IMR-90 (cell line): ENCODE data around the gene CYBRD1. TPM values are rescaled to one million over a fixed set of nuclear protein-coding genes. Genes with fewer than 3 reads are reported as not detected.

Experiments used
- ATAC-seq: fragments of 200-7000 bp; cut with Tn5 transposase; 2 replicates; pipeline ENCODE4 v1.9.1; 2020; ENCODE audit warnings: low read depth, mild to moderate bottlenecking, moderate library complexity
- BruUV-seq: library from RNA; stranded (reverse); fragments of 400-500 nt; replicated peaks from 2 replicates; lab custom pipeline; 2021; lab: Mats Ljungman, UMichigan
- CTCF ChIA-PET: fragments of 300-600 bp; formaldehyde crosslinking; extraction: SDS; loops from one replicate; lab custom pipeline; 2021; ENCODE audit warnings: antibody characterized with exemption; lab: Yijun Ruan, JAX
- POLR2A ChIA-PET: fragments of 300-600 bp; sonication (Branson Sonifier 250); formaldehyde crosslinking; loops from one replicate; lab custom pipeline; 2022; ENCODE audit warnings: antibody characterized with exemption; ENCODE audit not compliant: unreplicated experiment; lab: Charles Lee
- DNase-seq: peaks from one replicate; pipeline ENCODE4 v3.0.0; 2013
- H2AFZ ChIP-seq: replicated peaks from 2 replicates; pipeline ENCODE3; 2013; ENCODE audit warnings: low read length, mild to moderate bottlenecking; ENCODE audit not compliant: poor library complexity
- H2AK5ac ChIP-seq: 2 replicates; pipeline ENCODE4 v1.6.1; 2013; ENCODE audit warnings: low read depth, low read length, inconsistent platforms
- H2AK9ac ChIP-seq: replicated peaks from 2 replicates; pipeline ENCODE3; 2013; ENCODE audit warnings: mild to moderate bottlenecking, low read depth, low read length, moderate library complexity; ENCODE audit not compliant: poor library complexity
- H2BK120ac ChIP-seq: 2 replicates; pipeline ENCODE4 v1.6.1; 2013; ENCODE audit warnings: low read depth, low read length, inconsistent platforms
- H2BK15ac ChIP-seq: 3 replicates; pipeline ENCODE4 v1.6.1; 2013; ENCODE audit warnings: low read depth, low read length, inconsistent platforms
- H2BK20ac ChIP-seq: 2 replicates; pipeline ENCODE4 v1.6.1; 2013; ENCODE audit warnings: low read depth, mild to moderate bottlenecking, inconsistent platforms, low read length, moderate library complexity
- H2BK5ac ChIP-seq: 2 replicates; pipeline ENCODE4 v1.6.1; 2013; ENCODE audit warnings: mild to moderate bottlenecking, low read depth, low read length, inconsistent platforms; ENCODE audit not compliant: poor library complexity, severe bottlenecking
- H3K14ac ChIP-seq: replicated peaks from 2 replicates; pipeline ENCODE4 v1.6.1; 2013; ENCODE audit warnings: low read depth, low read length, inconsistent platforms
- H3K18ac ChIP-seq: 2 replicates; pipeline ENCODE4 v1.6.1; 2013; ENCODE audit warnings: low read depth, low read length, control low read depth
- H3K23ac ChIP-seq: 2 replicates; pipeline ENCODE4 v1.6.1; 2013; ENCODE audit warnings: low read depth, low read length, inconsistent platforms
- H3K27ac ChIP-seq: 2 replicates; pipeline ENCODE4 v1.5.1; 2013; ENCODE audit warnings: mild to moderate bottlenecking, control low read depth, low read length; ENCODE audit not compliant: insufficient read depth
- H3K27me3 ChIP-seq: 2 replicates; pipeline ENCODE4 v1.6.1; 2013; ENCODE audit warnings: low read length; ENCODE audit not compliant: control insufficient read depth, insufficient read depth
- H3K36me3 ChIP-seq: 2 replicates; pipeline ENCODE4 v1.6.1; 2013; ENCODE audit warnings: low read length, mixed read lengths; ENCODE audit not compliant: control insufficient read depth, insufficient read depth
- H3K4ac ChIP-seq: 2 replicates; pipeline ENCODE4 v1.6.1; 2013; ENCODE audit warnings: low read depth, low read length, inconsistent platforms
- H3K4me1 ChIP-seq: 2 replicates; pipeline ENCODE4 v1.6.1; 2013; ENCODE audit warnings: low read length, mixed read lengths; ENCODE audit not compliant: control insufficient read depth, insufficient read depth
- H3K4me2 ChIP-seq: 2 replicates; pipeline ENCODE4 v1.6.1; 2013; ENCODE audit warnings: low read depth, mild to moderate bottlenecking, control low read depth, low read length, moderate library complexity
- H3K4me3 ChIP-seq: 2 replicates; pipeline ENCODE4 v1.5.1; 2013; ENCODE audit warnings: low read depth, mild to moderate bottlenecking, control low read depth, low read length, moderate library complexity; ENCODE audit not compliant: insufficient read depth
- H3K56ac ChIP-seq: 2 replicates; pipeline ENCODE4 v1.6.1; 2013; ENCODE audit warnings: low read length, inconsistent platforms; ENCODE audit not compliant: insufficient read depth; ENCODE audit errors: extremely low read depth
- H3K79me1 ChIP-seq, 2 experiments: 2 replicates each; pipeline ENCODE4 v1.6.1; 2013; ENCODE audit warnings: low read length in 2 of 2, inconsistent platforms in 1 of 2, low read depth in 1 of 2
- H3K9ac ChIP-seq: 2 replicates; pipeline ENCODE4 v1.6.1; 2013; ENCODE audit warnings: low read depth, low read length, control low read depth
- H3K9me1 ChIP-seq: 2 replicates; pipeline ENCODE4 v1.6.1; 2013; ENCODE audit warnings: low read length, inconsistent platforms; ENCODE audit not compliant: insufficient read depth
- H3K9me3 ChIP-seq: 2 replicates; pipeline ENCODE4 v1.6.1; 2013; ENCODE audit warnings: low read length; ENCODE audit not compliant: control insufficient read depth, insufficient read depth
- H4K20me1 ChIP-seq: 2 replicates; pipeline ENCODE4 v1.6.1; 2013; ENCODE audit warnings: low read length, inconsistent platforms; ENCODE audit not compliant: insufficient read depth
- H4K5ac ChIP-seq: 2 replicates; pipeline ENCODE4 v1.6.1; 2013; ENCODE audit warnings: mild to moderate bottlenecking, low read depth, low read length, control low read depth
- H4K8ac ChIP-seq, 2 experiments: 2 replicates each; pipeline ENCODE4 v1.6.1; 2013; ENCODE audit warnings: low read depth in 2 of 2, low read length in 2 of 2, control low read depth in 1 of 2, inconsistent platforms in 1 of 2
- H4K91ac ChIP-seq: 2 replicates; pipeline ENCODE4 v1.6.1; 2013; ENCODE audit warnings: low read depth, low read length, inconsistent platforms; ENCODE audit not compliant: insufficient read depth
- BHLHE40 ChIP-seq: fragments of 150-350 bp; IDR thresholded peaks from 2 replicates; pipeline ENCODE4 v1.6.1; 2016; ENCODE audit warnings: mild to moderate bottlenecking, low read depth, low read length
- CEBPB ChIP-seq: IDR thresholded peaks from 2 replicates; pipeline ENCODE4 v1.6.1; 2012; ENCODE audit warnings: low read depth, low read length, improper control_type of control experiment
- CHD1 ChIP-seq: IDR thresholded peaks from 2 replicates; pipeline ENCODE4 v1.6.1; 2012; ENCODE audit warnings: low read depth, low read length, improper control_type of control experiment
- CTCF ChIP-seq: conservative IDR thresholded peaks from 2 replicates; pipeline ENCODE4 v1.5.1; 2012; ENCODE audit warnings: mild to moderate bottlenecking, low read depth, low read length, improper control_type of control experiment
- ELK1 ChIP-seq: fragments of 150-350 bp; IDR thresholded peaks from 2 replicates; pipeline ENCODE4 v1.6.1; 2016; ENCODE audit warnings: low read depth, mild to moderate bottlenecking, low read length, moderate library complexity, borderline replicate concordance
- FOS ChIP-seq: fragments of 150-350 bp; IDR thresholded peaks from 2 replicates; pipeline ENCODE4 v1.6.1; 2016; ENCODE audit warnings: low read depth, low read length
- MAFK ChIP-seq: IDR thresholded peaks from 2 replicates; pipeline ENCODE4 v1.6.1; 2012; ENCODE audit warnings: low read depth, low read length, improper control_type of control experiment
- MAZ ChIP-seq: IDR thresholded peaks from 2 replicates; pipeline ENCODE4 v1.6.1; 2012; ENCODE audit warnings: low read depth, mild to moderate bottlenecking, low read length, improper control_type of control experiment, moderate library complexity, borderline replicate concordance
- MXI1 ChIP-seq: IDR thresholded peaks from 2 replicates; pipeline ENCODE4 v1.6.1; 2012; ENCODE audit warnings: low read depth, mild to moderate bottlenecking, low read length, moderate library complexity, borderline replicate concordance
- NFE2L2 ChIP-seq: fragments of 150-350 bp; IDR thresholded peaks from 2 replicates; pipeline ENCODE4 v1.6.1; 2016; ENCODE audit warnings: low read depth, mild to moderate bottlenecking, low read length
- POLR2A ChIP-seq: IDR thresholded peaks from 2 replicates; pipeline ENCODE4 v1.6.1; 2012; ENCODE audit warnings: mild to moderate bottlenecking, low read depth, low read length
- RAD21 ChIP-seq: IDR thresholded peaks from 2 replicates; pipeline ENCODE4 v1.6.1; 2012; ENCODE audit warnings: low read length, improper control_type of control experiment
- RCOR1 ChIP-seq: IDR thresholded peaks from 2 replicates; pipeline ENCODE4 v1.6.1; 2012; ENCODE audit warnings: mild to moderate bottlenecking, low read length, improper control_type of control experiment; ENCODE audit not compliant: insufficient replicate concordance
- RFX5 ChIP-seq: IDR thresholded peaks from 2 replicates; pipeline ENCODE4 v1.8.0; 2012; ENCODE audit warnings: low read depth, mild to moderate bottlenecking, low read length, moderate library complexity
- SMC3 ChIP-seq: fragments of 150-350 bp; IDR thresholded peaks from 2 replicates; pipeline ENCODE4 v1.6.1; 2016; ENCODE audit warnings: low read depth, mild to moderate bottlenecking, antibody characterized with exemption, low read length, moderate library complexity
- USF2 ChIP-seq: fragments of 150-350 bp; IDR thresholded peaks from 2 replicates; pipeline ENCODE4 v1.6.1; 2017; ENCODE audit warnings: mild to moderate bottlenecking, antibody characterized with exemption, low read length, low read depth
- WGBS, 2 experiments: methylation state at CpG; one replicate each; pipeline versions ENCODE4 v1.1.5 to v1.1.7; 2013; ENCODE audit warnings: missing lambda C conversion rate in 2 of 2; ENCODE audit not compliant: insufficient read length in 1 of 2; ENCODE audit errors: extremely low coverage in 2 of 2; 5-methylcytosine and 5-hydroxymethylcytosine counted together
- dilution Hi-C: fragments of 300-500 bp; cut with HindIII; formaldehyde crosslinking; loops from one replicate; pipeline ENCODE4 v1.14.3; 2018; ENCODE audit warnings: low sequenced_read_pairs; ENCODE audit not compliant: unreplicated experiment
- in situ Hi-C: fragments of 300-500 bp; cut with MboI; formaldehyde crosslinking; loops from 3 replicates; pipeline ENCODE4 v1.14.3; 2019; ENCODE audit warnings: low sequenced_read_pairs, inconsistent platforms, mixed read lengths
- intact Hi-C: fragments of 100-400 bp; cut with micrococcal nuclease; formaldehyde crosslinking; loops from 2 replicates; pipeline ENCODE4 v1.10.0; 2022
- polyA plus RNA-seq, 3 experiments: library from polyadenylated mRNA; depleted of rRNA; stranded (reverse); fragments of >200 nt; gene quantifications; 2 replicates each; pipeline ENCODE4 v1.2.3, GENCODE V29; 2012; ENCODE audit warnings: low replicate concordance in 1 of 3
- total RNA-seq: library from RNA; depleted of rRNA; stranded (reverse); fragments of >200 nt; gene quantifications from 2 replicates; pipeline ENCODE4 v1.2.3, GENCODE V29; 2012

CYBRD1 gene
- total and polyA plus RNA-seq, 2 of the 4 experiments (the other 2 are of a cell fraction) = 53.2 to 103 TPM

- H3K23ac ChIP-seq = no peak overlapping the region
- no peak for ATAC-seq
- no peak overlapping the region for H3K4me2 ChIP-seq
- H4K91ac ChIP-seq = no peak overlapping the region
- H3K4me1 ChIP-seq = peaks cover 7% of the 10 kb centered on the region
- no peak overlapping the region for H3K4ac ChIP-seq
- H4K8ac ChIP-seq = no peak overlapping the region
- peaks cover 11% of the 10 kb centered on the region; the same call in 1 of the 2 replicates for H4K20me1 ChIP-seq
- H3K56ac ChIP-seq = no peak overlapping the region
- no peak overlapping the region for H3K27ac ChIP-seq
- peaks cover 0 to 24% of the 10 kb centered on the region in 2 experiments; a peak in 3 of 4 replicates for H3K79me1 ChIP-seq
- no peak overlapping the region for H2BK120ac ChIP-seq
- H2BK20ac ChIP-seq = no peak overlapping the region
- H2AFZ ChIP-seq = no peak overlapping the region
- no peak overlapping the region for H2BK5ac ChIP-seq
- TF ChIP-seq CHD1 = no peak
- no peak for TF ChIP-seq RFX5
- no peak for TF ChIP-seq MXI1
- no peak for TF ChIP-seq NFE2L2
- no peak for TF ChIP-seq CTCF
- no peak for TF ChIP-seq USF2
- no peak for TF ChIP-seq MAFK
- no peak for TF ChIP-seq ELK1
- no peak for TF ChIP-seq MAZ
- TF ChIP-seq BHLHE40 = no peak
- no peak for TF ChIP-seq SMC3
- TF ChIP-seq CEBPB = no peak
- no peak for TF ChIP-seq RCOR1
- no peak for TF ChIP-seq FOS
- no peak for TF ChIP-seq POLR2A
- no peak for TF ChIP-seq RAD21
- BruUV-seq = no TSS peak
- intact Hi-C loops (loop anchor here (10.0 kb wide), 1 partner anchor 546 kb away; no protein-coding TSS in a partner anchor), in situ Hi-C loops (no loop called here), dilution Hi-C loops (no loop called here)
- H4K5ac ChIP-seq = no peak overlapping the region
- H2AK9ac ChIP-seq = no peak overlapping the region
- WGBS, 2 experiments = 0% methylated on average over 1 of the region's 5 CpGs; no CpG with 5 or more reads in 1 of the 2 experiments
- H2BK15ac ChIP-seq = no peak overlapping the region
- no peak overlapping the region for H3K14ac ChIP-seq
- H3K9ac ChIP-seq = no peak overlapping the region
- H2AK5ac ChIP-seq = no peak overlapping the region
- no peaks in the 10 kb centered on the region for H3K9me3 ChIP-seq
- CTCF ChIA-PET = no interaction called here
- POLR2A ChIA-PET = interaction anchor here (1.3 kb wide), 1 partner anchor 188 kb away, joined by 3 read pairs; no protein-coding TSS in a partner anchor
- H3K27me3 ChIP-seq = no peaks in the 10 kb centered on the region
- H3K18ac ChIP-seq = no peak overlapping the region
- no peaks in the 10 kb centered on the region for H3K36me3 ChIP-seq
- peaks cover 13% of the 10 kb centered on the region for H3K9me1 ChIP-seq
- DNase-seq = no peak
- H3K4me3 ChIP-seq = no peak overlapping the region
These were observed 1.8 kb upstream of the CYBRD1 start for GRCh38 chr2:171520471-171520870.
